Measurements from ENCODE around the gene CREB1.

The CREB1 gene

GRCh38 chr2:207489251-207489650 lies 40.5 kb upstream of the CREB1 start:
- Histone ChIP-seq H2BK12ac (ENCODE audit: low read length) (no peak overlapping the region), H3K9ac (ENCODE audit: low read length) (no peak overlapping the region), H3K14ac (ENCODE audit: low read length) (no peak overlapping the region), H3K4me3 (ENCODE audit: low read depth, low read length) (no peak overlapping the region), H3K4me1 (ENCODE audit: control insufficient read depth in 1 of 2, insufficient read depth in 2 of 2, low read length in 2 of 2) (peaks cover 3 to 6% of the 10 kb centered on the region in 2 experiments), H4K12ac (ENCODE audit: low read depth, low read length) (no peak overlapping the region), H3K23ac (ENCODE audit: low read length) (no peak overlapping the region), H3K4me2 (ENCODE audit: low read length) (no peak overlapping the region), H2AFZ (ENCODE audit: insufficient read depth, low read length, poor library complexity) (no peak overlapping the region), H3K4ac (ENCODE audit: low read depth, low read length) (no peak overlapping the region), H4K8ac (ENCODE audit: low read depth, low read length) (no peak overlapping the region), H2AK5ac (ENCODE audit: low read length) (no peak overlapping the region), H3K79me2 (ENCODE audit: control insufficient read depth, insufficient read depth, low read length, poor library complexity) (no peaks in the 10 kb centered on the region), H3K36me3 (ENCODE audit: control insufficient read depth in 1 of 2, insufficient read depth in 2 of 2, low read length in 2 of 2) (no peaks in the 10 kb centered on the region), H2BK5ac (ENCODE audit: low read depth, low read length, poor library complexity) (no peak overlapping the region), H3K9me3 (ENCODE audit: insufficient read depth, low read depth, low read length) (no peaks in the 10 kb centered on the region), H3K27ac (ENCODE audit: low read depth, low read length) (no peak overlapping the region), H3K79me1 (ENCODE audit: low read length) (no peaks in the 10 kb centered on the region), H3K18ac (ENCODE audit: low read length) (no peak overlapping the region), H4K91ac (ENCODE audit: low read depth, low read length) (no peak overlapping the region), H2BK120ac (ENCODE audit: insufficient read depth, low read length, poor library complexity) (no peak overlapping the region), H3K27me3 (ENCODE audit: insufficient read depth, low read length) (no peaks in the 10 kb centered on the region)
- peak; percentile 69 to 77 for DNase-seq
- WGBS (ENCODE audit: extremely low coverage, insufficient coverage, insufficient read length) = no CpG with 5 or more reads among the region's 4 CpGs

- H3K36me3 ChIP-seq (ENCODE audit: control insufficient read depth in 1 of 2, insufficient read depth in 2 of 2, low read length in 2 of 2) = no peaks in the 10 kb centered on the region
- H3K4me1 ChIP-seq (ENCODE audit: control insufficient read depth in 1 of 2, insufficient read depth in 2 of 2, low read length in 2 of 2) = peaks cover 3 to 6% of the 10 kb centered on the region in 2 experiments
- H3K27ac ChIP-seq (ENCODE audit: low read depth, low read length) = no peak overlapping the region
- H4K12ac ChIP-seq (ENCODE audit: low read depth, low read length) = no peak overlapping the region
- no peaks in the 10 kb centered on the region for H3K79me2 ChIP-seq (ENCODE audit: control insufficient read depth, insufficient read depth, low read length, poor library complexity)
- no peak overlapping the region for H4K91ac ChIP-seq (ENCODE audit: low read depth, low read length)
- no peak overlapping the region for H4K8ac ChIP-seq (ENCODE audit: low read depth, low read length)
- no peaks in the 10 kb centered on the region for H3K9me3 ChIP-seq (ENCODE audit: insufficient read depth, low read depth, low read length)
- no peak overlapping the region for H3K18ac ChIP-seq (ENCODE audit: low read length)
- peak; percentile 43 to 55 for DNase-seq
- H3K79me1 ChIP-seq (ENCODE audit: low read length) = no peaks in the 10 kb centered on the region
- no CpG with 5 or more reads among the region's 3 CpGs for WGBS (ENCODE audit: extremely low coverage, insufficient coverage, insufficient read length)
- H2AFZ ChIP-seq (ENCODE audit: insufficient read depth, low read length, poor library complexity) = no peak overlapping the region
- H3K27me3 ChIP-seq (ENCODE audit: insufficient read depth, low read length) = no peaks in the 10 kb centered on the region
- H2AK5ac ChIP-seq (ENCODE audit: low read length) = no peak overlapping the region
- H3K23ac ChIP-seq (ENCODE audit: low read length) = no peak overlapping the region
- no peak overlapping the region for H2BK120ac ChIP-seq (ENCODE audit: insufficient read depth, low read length, poor library complexity)
- H3K9ac ChIP-seq (ENCODE audit: low read length) = no peak overlapping the region
- no peak overlapping the region for H2BK12ac ChIP-seq (ENCODE audit: low read length)
- no peak overlapping the region for H3K4ac ChIP-seq (ENCODE audit: low read depth, low read length)
- no peak overlapping the region for H3K4me2 ChIP-seq (ENCODE audit: low read length)
- no peak overlapping the region for H3K4me3 ChIP-seq (ENCODE audit: low read depth, low read length)
- no peak overlapping the region for H2BK5ac ChIP-seq (ENCODE audit: low read depth, low read length, poor library complexity)
- H3K14ac ChIP-seq (ENCODE audit: low read length) = no peak overlapping the region
Measured at GRCh38 chr2:207490441-207490840, 39.3 kb upstream of the CREB1 start.

- H3K79me2 ChIP-seq (ENCODE audit: control insufficient read depth, insufficient read depth, low read length, poor library complexity) = no peaks in the 10 kb centered on the region
- WGBS (ENCODE audit: extremely low coverage, insufficient coverage, insufficient read length) = no CpG with 5 or more reads among the region's 2 CpGs
- no peak overlapping the region for H2AFZ ChIP-seq (ENCODE audit: insufficient read depth, low read length, poor library complexity)
- no peak overlapping the region for H3K14ac ChIP-seq (ENCODE audit: low read length)
- no peak overlapping the region for H4K8ac ChIP-seq (ENCODE audit: low read depth, low read length)
- H3K18ac ChIP-seq (ENCODE audit: low read length) = no peak overlapping the region
- H3K79me1 ChIP-seq (ENCODE audit: low read length) = no peaks in the 10 kb centered on the region
- no peak overlapping the region for H2BK12ac ChIP-seq (ENCODE audit: low read length)
- H3K4ac ChIP-seq (ENCODE audit: low read depth, low read length) = no peak overlapping the region
- H3K9ac ChIP-seq (ENCODE audit: low read length) = no peak overlapping the region
- H3K4me1 ChIP-seq (ENCODE audit: control insufficient read depth in 1 of 2, insufficient read depth in 2 of 2, low read length in 2 of 2) = peaks cover 3 to 6% of the 10 kb centered on the region in 2 experiments
- H3K27ac ChIP-seq (ENCODE audit: low read depth, low read length) = no peak overlapping the region
- H2BK120ac ChIP-seq (ENCODE audit: insufficient read depth, low read length, poor library complexity) = no peak overlapping the region
- H2BK5ac ChIP-seq (ENCODE audit: low read depth, low read length, poor library complexity) = no peak overlapping the region
- no peak overlapping the region for H4K91ac ChIP-seq (ENCODE audit: low read depth, low read length)
- H3K27me3 ChIP-seq (ENCODE audit: insufficient read depth, low read length) = no peaks in the 10 kb centered on the region
- no peak overlapping the region for H4K12ac ChIP-seq (ENCODE audit: low read depth, low read length)
- H3K9me3 ChIP-seq (ENCODE audit: insufficient read depth, low read depth, low read length) = no peaks in the 10 kb centered on the region
- DNase-seq = peak; percentile 54 to 61
- H3K23ac ChIP-seq (ENCODE audit: low read length) = no peak overlapping the region
- no peak overlapping the region for H2AK5ac ChIP-seq (ENCODE audit: low read length)
- H3K36me3 ChIP-seq (ENCODE audit: control insufficient read depth in 1 of 2, insufficient read depth in 2 of 2, low read length in 2 of 2) = no peaks in the 10 kb centered on the region
- no peak overlapping the region for H3K4me2 ChIP-seq (ENCODE audit: low read length)
- H3K4me3 ChIP-seq (ENCODE audit: low read depth, low read length) = no peak overlapping the region
Measured at GRCh38 chr2:207491086-207491485, 38.7 kb upstream of the CREB1 start.

GRCh38 chr2:207491956-207492355 lies 37.8 kb upstream of the CREB1 start:
- no peaks in the 10 kb centered on the region for H3K9me3 ChIP-seq (ENCODE audit: insufficient read depth, low read depth, low read length)
- no peak overlapping the region for H4K12ac ChIP-seq (ENCODE audit: low read depth, low read length)
- no peak overlapping the region for H3K14ac ChIP-seq (ENCODE audit: low read length)
- no peaks in the 10 kb centered on the region for H3K79me1 ChIP-seq (ENCODE audit: low read length)
- H3K4me2 ChIP-seq (ENCODE audit: low read length) = no peak overlapping the region
- H2BK12ac ChIP-seq (ENCODE audit: low read length) = no peak overlapping the region
- H3K27me3 ChIP-seq (ENCODE audit: insufficient read depth, low read length) = no peaks in the 10 kb centered on the region
- no peak overlapping the region for H3K4ac ChIP-seq (ENCODE audit: low read depth, low read length)
- H2AK5ac ChIP-seq (ENCODE audit: low read length) = no peak overlapping the region
- H2BK5ac ChIP-seq (ENCODE audit: low read depth, low read length, poor library complexity) = no peak overlapping the region
- H2BK120ac ChIP-seq (ENCODE audit: insufficient read depth, low read length, poor library complexity) = no peak overlapping the region
- no peak overlapping the region for H3K4me3 ChIP-seq (ENCODE audit: low read depth, low read length)
- no peak overlapping the region for H3K18ac ChIP-seq (ENCODE audit: low read length)
- DNase-seq = no peak
- H2AFZ ChIP-seq (ENCODE audit: insufficient read depth, low read length, poor library complexity) = no peak overlapping the region
- no peak overlapping the region for H4K8ac ChIP-seq (ENCODE audit: low read depth, low read length)
- H3K9ac ChIP-seq (ENCODE audit: low read length) = no peak overlapping the region
- H3K4me1 ChIP-seq (ENCODE audit: control insufficient read depth in 1 of 2, insufficient read depth in 2 of 2, low read length in 2 of 2) = peaks cover 3 to 6% of the 10 kb centered on the region in 2 experiments
- no peak overlapping the region for H4K91ac ChIP-seq (ENCODE audit: low read depth, low read length)
- H3K79me2 ChIP-seq (ENCODE audit: control insufficient read depth, insufficient read depth, low read length, poor library complexity) = no peaks in the 10 kb centered on the region
- no peak overlapping the region for H3K27ac ChIP-seq (ENCODE audit: low read depth, low read length)
- no peak overlapping the region for H3K23ac ChIP-seq (ENCODE audit: low read length)
- H3K36me3 ChIP-seq (ENCODE audit: control insufficient read depth in 1 of 2, insufficient read depth in 2 of 2, low read length in 2 of 2) = no peaks in the 10 kb centered on the region
- WGBS (ENCODE audit: extremely low coverage, insufficient coverage, insufficient read length) = no CpG with 5 or more reads among the region's 5 CpGs
